Loucy (cell line): ENCODE measurements around the gene C16orf74.

Experiments used
- EZH2phosphoT487 ChIP-seq: fragments of 200-600 bp; IDR thresholded peaks from 2 replicates; pipeline ENCODE4 v1.6.1; 2018; ENCODE audit warnings: antibody characterized with exemption, mild to moderate bottlenecking, moderate library complexity, borderline replicate concordance
- TF ChIP-seq, protein P1 (sequence below): fragments of 200-600 bp; sonication (generic); conservative IDR thresholded peaks from 2 replicates; pipeline ENCODE4 v1.5.1; 2014; ENCODE audit warnings: mild to moderate bottlenecking, antibody characterized with exemption, low read length

GRCh38 chr16:85681255-85681654, 69.6 kb downstream of the C16orf74 start:
- TF ChIP-seq, protein P1, sequence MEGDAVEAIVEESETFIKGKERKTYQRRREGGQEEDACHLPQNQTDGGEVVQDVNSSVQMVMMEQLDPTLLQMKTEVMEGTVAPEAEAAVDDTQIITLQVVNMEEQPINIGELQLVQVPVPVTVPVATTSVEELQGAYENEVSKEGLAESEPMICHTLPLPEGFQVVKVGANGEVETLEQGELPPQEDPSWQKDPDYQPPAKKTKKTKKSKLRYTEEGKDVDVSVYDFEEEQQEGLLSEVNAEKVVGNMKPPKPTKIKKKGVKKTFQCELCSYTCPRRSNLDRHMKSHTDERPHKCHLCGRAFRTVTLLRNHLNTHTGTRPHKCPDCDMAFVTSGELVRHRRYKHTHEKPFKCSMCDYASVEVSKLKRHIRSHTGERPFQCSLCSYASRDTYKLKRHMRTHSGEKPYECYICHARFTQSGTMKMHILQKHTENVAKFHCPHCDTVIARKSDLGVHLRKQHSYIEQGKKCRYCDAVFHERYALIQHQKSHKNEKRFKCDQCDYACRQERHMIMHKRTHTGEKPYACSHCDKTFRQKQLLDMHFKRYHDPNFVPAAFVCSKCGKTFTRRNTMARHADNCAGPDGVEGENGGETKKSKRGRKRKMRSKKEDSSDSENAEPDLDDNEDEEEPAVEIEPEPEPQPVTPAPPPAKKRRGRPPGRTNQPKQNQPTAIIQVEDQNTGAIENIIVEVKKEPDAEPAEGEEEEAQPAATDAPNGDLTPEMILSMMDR: no peak
- TF ChIP-seq EZH2phosphoT487: no peak
